ENCODE results near the gene SLC26A11. TPM values are rescaled to one million over a fixed set of nuclear protein-coding genes. Genes with fewer than 3 reads are reported as not detected.
"Not testable (repeated sequence)": the region's sequence is repeated elsewhere in the genome, so short reads cannot be mapped to it uniquely, and the experiment has no call there.

The SLC26A11 gene
- total RNA-seq, 1 donor from 2014 or later, result 9.1 TPM

DNA sequence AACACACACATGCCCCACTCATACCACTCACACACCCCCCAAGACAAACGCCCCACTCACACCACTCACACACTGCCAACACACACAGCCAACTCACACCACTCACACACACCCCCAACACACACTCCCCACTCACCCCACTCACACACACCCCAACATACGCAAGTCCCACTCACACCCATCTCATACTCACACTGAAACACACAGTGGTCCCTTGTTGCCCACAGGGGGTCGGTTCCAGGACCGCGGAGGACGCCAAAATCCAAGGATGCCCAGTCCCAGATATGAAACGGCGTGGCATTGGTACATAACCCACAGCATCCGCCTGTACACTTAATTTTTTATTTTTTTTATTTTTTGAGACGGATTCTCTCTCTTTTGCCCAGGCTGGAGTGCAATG, 61.3 kb downstream of the SLC26A11 start:
- DNase-seq (ENCODE audit: low spot score), result no peak

DNA sequence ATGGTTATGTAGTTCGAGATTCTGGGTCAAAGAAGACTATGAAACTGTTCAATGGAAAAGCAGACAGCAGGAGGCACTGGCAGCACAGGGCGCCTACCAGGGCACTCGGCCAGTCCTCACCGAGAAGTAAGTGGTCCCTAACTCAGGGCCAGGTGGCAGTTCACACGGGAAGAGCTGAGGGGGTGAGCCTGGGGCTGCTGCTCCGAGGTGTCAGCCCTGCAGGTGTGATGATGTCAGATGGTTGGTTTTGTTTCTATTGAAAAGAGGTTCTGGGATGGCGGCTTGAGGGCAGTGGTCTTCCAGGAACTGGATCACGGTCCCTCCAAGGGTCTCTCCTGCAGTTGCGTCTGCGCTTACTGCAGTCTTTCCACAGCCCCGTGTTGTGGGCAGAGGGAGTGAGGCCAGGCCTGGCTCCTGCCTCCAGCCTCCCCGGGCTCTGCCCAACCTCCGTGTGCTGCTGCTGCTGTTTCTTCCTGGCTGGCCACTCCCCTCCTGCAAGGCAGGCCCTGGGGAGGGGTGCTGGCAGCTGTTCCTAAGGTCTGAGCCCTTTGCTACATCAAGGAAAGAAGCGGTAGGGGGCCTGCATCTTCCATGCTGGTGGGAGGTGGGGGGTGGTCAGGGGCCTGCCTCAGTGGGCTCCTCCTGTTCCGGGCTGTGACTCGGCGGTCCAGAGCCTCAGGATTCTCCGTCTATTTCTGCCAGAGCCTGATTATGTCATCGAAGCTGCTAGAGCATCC, 63.1 kb downstream of the SLC26A11 start:
- DNase-seq (ENCODE audit: low spot score), result no peak

DNA sequence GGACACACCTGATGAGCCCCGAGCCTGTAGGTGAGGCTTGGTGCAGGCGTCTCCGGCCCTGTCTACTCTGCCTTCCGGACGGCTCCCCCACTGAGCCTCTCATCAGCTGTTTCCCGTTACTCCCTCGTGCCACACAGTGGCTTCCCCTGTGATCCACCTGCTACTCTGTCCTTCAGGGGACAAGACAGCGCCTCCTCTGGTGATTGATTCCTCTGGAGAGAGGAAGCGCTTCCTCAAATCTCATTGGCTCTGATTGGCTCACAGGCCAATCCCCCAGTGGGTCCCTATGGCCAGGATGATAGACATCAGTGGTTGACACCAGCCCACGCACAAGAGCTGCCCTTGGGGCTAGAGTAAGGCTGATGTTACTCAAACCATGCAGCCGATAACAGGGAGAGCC, 64.4 kb downstream of the SLC26A11 start:
- no peak for DNase-seq (ENCODE audit: low spot score)

DNA sequence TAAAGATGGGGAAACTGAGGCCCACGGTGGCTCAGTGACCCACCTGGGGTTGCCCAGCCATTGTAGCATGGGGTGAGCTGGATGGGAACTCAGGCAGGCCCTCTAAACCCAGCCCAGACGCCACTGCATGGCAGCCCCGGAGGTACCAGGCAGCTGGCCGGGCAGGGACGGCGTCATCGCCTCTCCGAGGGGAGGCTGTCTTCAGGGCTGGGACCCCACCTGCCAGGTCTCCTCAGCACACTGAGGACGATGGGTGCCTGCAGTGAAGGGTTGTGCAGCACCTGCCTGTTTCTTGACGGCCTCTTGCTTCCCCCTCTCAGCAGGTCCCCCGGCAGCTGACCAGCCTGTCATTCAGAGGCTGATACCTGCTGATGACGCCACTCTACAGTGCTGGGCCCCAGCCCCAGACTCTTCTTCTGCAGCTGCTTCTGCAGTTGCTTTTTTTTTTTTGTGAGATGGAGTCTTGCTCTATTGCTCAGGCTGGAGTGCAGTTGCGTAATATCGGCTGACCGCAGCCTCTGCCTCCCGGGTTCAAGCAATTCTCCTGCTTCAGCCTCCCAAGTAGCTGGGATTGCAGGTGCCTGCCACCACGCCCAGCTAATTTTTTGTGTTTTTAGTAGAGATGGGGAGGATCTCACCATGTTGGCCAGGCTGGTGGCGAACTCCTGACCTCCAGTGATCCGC, 65.2 kb downstream of the SLC26A11 start:
- no peak for DNase-seq (ENCODE audit: low spot score)

DNA sequence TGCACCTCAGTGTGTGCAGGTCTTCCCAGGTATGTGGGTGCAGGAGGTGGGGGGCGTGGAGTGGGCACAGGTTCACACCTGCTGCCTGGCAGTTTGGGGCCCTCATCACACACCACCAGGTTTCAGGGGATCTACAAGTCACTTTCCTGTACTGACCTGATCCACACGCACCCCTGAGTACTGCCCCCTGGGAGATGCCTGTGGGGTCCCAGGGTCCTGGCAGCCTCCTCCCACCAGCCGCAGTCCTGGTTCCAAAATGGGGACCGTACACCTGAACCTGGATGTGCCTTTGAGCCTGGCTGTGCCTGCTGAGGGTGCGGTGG, 66.4 kb downstream of the SLC26A11 start:
- DNase-seq (ENCODE audit: low spot score), result no peak

DNA sequence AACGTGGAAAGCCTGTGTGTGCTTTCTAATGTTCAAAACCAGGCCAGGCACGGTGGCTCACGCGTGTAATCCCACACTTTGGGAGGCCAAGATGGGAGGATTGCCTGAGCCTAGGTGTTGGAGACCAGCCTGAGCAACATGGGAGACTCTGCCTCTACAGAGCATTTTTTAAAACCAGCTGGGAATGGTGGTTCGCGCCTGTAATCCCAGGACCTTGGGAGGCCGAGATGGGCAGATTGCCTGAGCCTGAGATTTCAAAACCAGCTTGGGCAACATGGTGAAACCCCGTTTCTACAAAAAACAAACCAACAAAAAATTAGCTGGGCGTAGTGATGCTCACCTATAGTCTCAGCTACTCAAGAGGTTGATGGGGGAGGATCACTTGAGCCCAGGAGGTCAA, 66.8 kb downstream of the SLC26A11 start:
- no peak for DNase-seq (ENCODE audit: low spot score)

DNA sequence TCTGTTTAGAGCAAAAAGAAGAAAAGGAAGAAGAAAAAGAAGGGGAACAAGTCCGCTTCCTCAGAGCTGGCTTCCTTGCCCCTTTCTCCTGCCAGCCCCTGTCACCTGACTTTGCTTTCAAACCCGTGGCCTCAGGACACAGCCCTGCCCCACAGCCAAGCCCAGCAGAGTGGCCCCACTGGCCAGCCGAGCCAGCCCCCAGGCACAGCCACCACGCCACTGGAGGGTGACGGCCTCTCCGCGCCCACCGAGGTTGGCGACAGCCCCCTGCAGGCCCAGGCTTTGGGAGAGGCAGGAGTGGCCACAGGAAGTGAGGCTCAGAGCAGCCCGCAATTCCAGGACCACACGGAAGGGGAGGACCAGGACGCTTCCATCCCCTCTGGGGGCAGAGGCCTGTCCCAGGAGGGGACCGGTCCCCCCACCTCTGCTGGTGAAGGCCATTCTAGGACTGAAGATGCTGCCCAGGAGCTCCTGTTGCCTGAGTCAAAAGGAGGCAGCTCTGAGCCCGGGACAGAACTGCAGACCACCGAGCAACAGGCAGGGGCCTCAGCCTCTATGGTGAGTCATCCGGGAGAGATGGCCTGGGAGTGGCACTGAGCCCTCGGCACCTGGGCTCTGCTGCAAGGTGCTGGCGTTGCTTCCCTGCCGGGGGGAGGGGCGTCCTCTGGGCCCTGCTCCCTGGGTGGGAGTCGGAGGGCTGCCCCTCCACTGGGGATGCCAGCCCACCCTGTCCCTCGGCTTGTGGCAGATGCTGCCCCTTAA, 67.8 kb downstream of the SLC26A11 start:
- DNase-seq (ENCODE audit: low spot score), result no peak

DNA sequence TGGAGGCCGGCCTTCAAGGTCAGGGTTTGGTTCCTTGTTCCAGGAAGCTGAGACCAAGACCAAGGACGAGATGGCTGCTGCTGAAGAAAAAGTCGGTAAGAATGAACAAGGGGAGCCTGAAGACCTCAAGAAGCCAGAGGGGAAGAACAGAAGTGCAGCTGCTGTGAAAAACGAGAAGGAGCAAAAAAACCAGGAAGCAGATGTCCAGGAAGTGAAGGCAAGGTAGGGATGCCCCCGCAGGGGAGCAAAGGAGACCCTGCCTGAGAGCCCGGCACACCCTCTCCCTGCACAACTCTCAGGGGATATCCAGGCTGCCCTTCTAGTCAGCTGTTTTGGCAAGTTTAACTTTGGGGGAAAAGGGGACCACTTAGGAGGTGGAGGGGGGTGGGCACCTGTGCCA, 69.4 kb downstream of the SLC26A11 start:
- no peak for DNase-seq (ENCODE audit: low spot score)

DNA sequence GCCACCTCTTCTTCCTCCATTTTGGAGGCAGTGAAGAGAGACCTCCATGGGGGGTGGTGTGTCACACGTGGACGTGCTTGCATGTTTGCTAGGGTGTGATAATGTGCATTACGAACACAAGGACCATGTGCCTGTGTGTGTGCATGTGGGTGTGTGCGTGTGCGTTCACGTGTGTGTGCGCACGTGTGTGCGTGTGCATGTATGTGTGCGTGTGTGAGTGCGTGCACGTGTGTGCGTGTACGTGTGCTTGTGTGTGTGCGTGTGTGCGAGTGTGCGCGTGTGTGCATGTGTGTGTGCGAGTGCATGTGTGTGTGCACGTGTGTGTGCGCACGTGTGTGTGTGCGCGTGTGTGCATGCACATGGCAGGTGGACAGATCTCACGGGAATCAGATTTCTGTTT, 69.9 kb downstream of the SLC26A11 start:
- DNase-seq (ENCODE audit: low spot score), result no peak

DNA sequence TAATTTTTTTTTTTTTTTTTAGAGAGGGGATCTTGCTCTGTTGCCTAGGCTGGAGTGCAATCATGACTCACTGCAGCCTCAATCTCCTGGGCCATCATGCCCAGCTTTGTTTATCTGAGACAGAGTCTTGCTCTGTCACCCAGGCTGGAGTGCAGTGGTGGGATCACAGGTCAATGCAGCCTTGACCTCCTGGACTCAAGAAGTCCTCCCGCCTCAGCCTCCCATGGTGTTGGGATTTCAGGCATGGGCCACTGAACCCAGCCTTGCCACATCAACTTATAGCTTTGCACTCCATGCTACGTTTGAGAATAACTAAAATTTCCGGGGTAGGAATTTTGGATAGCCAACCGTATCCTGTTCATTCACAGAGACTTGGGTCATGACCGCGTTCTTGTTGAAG, 71.0 kb downstream of the SLC26A11 start:
- no peak for DNase-seq (ENCODE audit: low spot score)

DNA sequence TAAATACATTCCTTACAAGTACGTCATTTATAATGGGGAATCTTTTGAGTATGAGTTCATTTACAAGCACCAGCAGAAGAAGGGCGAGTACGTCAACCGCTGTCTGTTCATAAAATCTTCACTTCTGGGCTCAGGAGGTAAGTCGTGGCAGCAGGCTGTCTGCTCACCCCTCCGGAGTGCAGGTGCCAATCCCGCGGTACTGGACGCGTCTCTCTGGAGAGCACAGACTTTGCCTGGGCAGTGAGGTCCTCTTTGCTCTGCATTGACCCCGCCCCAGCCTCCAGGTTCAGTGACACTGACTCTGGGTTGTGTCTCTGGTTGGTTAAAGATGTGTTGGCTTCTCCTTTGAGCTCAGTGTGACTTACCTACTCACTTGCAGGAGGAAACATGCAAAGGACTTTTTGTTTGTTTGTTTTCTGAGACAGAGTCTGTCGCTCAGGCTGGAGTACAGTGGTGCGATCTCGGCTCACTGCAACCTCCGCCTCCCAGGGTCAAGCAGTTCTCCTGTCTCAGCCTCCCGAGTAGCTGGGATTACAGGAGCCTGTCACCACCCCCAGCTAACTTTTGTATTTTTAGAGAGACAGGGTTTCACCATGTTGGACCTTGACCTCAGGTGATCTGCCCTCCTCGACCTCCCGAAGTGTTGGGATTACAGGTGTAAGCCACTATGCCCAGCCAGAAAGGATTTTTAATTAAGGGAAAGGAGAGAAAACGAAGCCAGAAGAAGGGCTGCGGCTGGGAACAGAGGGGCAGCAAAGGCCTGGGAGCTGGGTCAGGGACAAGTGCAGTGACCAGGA, 71.7 kb downstream of the SLC26A11 start:
- no peak for DNase-seq (ENCODE audit: low spot score)

DNA sequence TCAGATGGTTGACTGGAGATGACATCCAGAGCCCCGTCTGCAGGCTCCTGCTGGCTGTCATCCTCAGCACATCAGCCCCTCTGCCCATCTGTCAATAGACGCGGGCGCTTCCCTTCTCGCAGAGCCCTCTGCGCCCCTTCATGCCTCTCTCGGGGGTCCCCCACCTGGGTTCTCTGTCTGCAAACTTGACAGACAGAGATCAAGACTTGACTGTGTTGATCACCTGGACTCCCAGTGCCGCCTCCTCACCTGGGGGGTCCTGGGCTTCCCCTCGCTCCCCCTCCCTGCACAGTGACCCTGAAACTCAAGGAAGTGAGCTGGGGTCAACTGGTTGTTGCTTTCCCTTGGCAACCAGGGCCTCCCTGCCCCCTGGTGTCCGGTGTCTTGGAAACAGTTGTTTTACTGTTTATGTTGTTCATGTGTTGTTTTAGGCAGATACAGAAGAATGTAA, 72.3 kb downstream of the SLC26A11 start:
- no peak for DNase-seq (ENCODE audit: low spot score)

DNA sequence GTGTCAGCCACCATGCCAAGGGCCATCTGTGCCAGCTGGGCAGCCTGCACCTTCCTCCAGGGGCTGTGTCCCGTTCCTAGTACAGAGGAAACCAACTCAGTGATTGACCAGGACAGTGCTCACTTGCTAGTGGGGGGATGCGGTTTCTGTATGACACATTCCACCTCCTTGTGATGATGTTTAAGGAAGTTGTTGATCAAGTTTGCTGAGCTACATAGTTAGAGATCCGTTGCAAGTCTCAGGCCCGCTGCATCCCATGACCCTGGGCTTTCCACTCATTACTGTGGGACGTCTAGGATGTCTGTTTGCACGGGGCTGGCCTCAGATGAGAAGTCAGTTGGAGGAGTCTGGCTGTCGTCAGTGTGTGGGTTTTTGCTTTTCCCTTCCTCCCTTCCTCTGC, 74.0 kb downstream of the SLC26A11 start:
- peak; percentile 33 for DNase-seq (ENCODE audit: low spot score)

DNA sequence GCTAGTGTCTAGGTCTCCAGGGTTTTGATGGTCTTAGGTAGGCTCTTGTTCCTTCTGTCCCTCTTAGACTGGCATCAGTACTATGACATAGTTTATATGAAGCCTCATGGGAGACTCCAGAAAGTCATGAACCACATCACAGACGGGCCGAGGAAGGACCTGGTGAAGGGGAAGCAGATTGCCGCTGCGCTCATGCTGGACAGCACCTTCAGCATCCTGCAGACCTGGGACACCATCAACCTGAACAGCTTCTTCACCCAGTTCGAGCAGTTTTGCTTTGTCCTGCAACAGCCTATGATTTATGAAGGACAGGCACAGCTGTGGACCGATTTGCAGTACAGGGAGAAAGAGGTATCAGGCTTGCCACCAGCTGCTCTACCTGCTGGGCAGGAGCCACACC, 74.4 kb downstream of the SLC26A11 start:
- DNase-seq (ENCODE audit: low spot score), result no peak

DNA sequence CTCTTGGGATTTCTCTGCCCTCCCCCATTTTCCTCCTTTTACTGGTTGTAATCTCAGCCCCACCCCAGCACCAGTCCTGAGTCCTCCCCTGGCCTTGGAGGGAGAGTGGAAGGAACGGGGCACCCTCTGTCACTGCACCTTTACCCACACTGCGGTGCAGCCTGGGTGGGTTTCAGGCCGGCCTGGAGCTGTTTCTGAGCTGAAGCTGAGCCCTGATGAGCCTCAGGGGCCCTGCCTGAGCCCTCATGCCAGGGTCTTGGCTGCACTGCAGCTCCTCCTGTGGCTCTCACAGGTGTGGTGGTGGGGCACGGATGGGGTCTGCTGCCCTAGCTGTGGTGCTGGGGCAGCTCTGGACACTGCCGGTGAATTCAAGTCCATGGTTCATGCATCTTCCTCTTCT, 74.9 kb downstream of the SLC26A11 start:
- no peak for DNase-seq (ENCODE audit: low spot score)

DNA sequence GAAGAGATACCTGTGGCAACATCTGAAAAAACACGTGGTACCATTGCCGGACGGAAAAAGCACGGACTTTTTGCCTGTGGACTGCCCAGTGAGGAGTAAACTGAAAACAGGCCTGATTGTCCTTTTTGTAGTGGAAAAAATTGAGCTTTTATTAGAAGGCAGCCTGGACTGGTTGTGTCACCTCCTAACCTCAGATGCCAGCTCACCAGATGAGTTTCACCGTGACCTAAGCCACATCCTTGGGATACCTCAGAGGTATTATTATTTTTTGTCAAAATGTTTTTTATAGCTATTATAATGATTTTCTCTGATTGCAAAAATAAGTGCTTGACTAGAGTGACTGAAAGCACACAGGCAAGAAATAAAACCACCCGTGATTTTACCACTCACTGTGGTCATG, 75.3 kb downstream of the SLC26A11 start:
- no peak for DNase-seq (ENCODE audit: low spot score)

DNA sequence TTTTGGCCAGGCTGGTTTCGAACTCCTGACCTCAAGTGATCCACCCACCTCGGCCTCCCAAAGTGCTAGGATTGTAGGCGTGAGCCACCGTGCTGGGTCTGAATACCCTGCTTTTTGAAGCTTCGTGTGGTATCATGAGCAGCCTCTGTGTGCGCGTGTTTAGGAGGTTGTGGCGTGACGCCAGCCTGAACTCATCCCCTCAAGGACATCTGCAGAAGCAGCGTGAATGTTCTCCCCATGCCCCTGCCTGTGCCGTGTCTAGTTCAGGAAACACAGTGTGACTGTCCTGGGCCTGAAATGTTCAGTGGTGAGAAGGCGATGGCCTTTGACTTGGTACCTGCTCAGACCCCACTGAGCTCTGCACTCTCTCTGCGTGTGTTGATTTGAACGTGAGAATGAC, 76.0 kb downstream of the SLC26A11 start:
- no peak for DNase-seq (ENCODE audit: low spot score)

DNA sequence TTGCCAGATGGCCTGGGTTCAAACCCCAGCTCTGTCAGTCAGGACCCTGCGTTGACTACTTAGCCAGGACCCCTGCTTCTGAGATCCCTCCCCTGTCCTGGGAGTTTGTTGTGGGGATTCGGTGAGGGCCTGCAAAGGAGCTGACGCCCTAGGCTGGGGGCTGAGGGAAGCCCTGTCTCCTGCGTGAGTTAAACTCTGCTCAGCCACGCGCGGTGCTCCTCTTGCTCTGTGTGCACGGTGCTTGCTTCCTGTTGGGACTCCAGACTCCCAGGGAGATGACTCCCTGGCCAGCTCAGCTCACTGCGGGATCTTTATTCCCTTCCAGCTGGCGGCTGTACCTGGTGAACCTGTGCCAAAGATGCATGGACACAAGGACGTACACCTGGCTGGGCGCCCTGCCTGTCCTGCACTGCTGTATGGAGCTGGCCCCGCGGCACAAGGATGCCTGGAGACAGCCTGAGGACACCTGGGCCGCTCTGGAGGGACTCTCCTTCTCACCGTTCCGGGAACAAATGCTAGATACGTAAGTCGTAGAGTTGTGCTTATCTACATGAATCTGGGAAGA, 77.9 kb downstream of the SLC26A11 start:
- no peak for DNase-seq (ENCODE audit: low spot score)

DNA sequence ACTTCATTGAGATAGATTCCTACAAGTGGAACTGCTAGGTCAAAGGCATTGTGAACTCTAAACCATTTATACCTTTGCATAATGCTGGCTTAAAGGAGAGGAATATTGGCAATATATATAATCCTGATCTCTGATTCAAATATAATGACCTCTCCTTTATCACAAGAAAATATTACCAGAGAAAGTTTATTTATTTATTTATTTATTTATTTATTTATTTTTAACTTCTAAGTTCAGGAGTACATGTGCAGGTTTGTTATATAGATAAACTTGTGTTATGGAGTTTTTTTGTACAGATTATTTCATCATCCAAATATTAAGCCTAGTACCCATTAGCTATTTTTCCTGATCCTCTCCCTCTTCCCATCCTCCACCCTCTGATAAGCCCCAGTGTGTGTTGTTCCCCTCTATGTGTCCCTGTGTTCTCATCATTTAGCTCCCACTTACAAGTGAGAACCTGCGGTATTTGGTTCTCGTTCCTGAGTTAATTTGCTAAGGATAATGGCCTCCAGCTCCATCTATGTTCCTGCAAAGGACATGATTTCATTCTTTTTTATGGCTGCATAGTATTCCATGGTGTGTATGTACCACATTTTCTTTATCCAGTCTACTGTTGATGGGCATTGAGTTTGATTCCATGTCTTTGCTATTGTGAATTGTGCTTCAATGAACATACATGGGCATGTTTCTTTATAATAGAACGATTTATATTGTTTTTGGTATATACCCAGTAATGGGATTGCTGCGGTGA, 79.3 kb downstream of the SLC26A11 start:
- not testable (repeated sequence) for DNase-seq (ENCODE audit: low spot score)

DNA sequence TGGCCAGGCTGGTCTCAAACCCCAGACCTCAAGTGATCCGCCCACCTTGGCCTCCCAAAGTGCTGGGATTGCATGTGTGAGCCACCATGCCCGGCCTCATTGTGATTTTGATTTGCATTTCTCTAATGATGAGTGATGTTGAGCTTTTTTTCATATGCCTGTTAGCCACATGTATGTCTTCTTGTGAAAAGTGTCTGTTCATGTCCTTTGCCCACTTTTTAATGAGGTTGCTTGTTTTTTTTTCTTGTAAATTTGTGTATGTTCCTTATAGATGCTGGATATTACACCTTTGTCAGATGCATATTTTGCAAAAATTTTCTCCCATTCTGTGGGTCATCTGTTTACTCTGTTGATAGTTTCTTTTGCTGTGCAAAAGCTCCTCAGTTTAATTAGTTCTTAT, 80.5 kb downstream of the SLC26A11 start:
- not testable (repeated sequence) for DNase-seq (ENCODE audit: low spot score)
